WTC11 (cell line): Measurements from ENCODE around the gene ZBTB21. TPM values are rescaled to one million over a fixed set of nuclear protein-coding genes. Genes with fewer than 3 reads are reported as not detected.

Experiments used
- ATAC-seq: fragments of 200-7000 bp; cut with Tn5 transposase; 2 replicates; pipeline ENCODE4 v1.10.0; 2021; ENCODE audit warnings: mild to moderate bottlenecking, moderate library complexity
- CTCF ChIA-PET: fragments of 300-600 bp; sonication (Branson Sonifier 250); formaldehyde crosslinking; loops from one replicate; lab custom pipeline; 2021; ENCODE audit warnings: antibody characterized with exemption; lab: Charles Lee
- POLR2A ChIA-PET: fragments of 350-600 bp; sonication (Branson Sonifier 250); formaldehyde crosslinking; loops from one replicate; lab custom pipeline; 2021; ENCODE audit warnings: antibody characterized with exemption; lab: Charles Lee
- DNase-seq: peaks from one replicate; pipeline ENCODE4 v3.0.0; 2021; ENCODE audit warnings: low spot score
- H3K27ac Mint-ChIP-seq: 2 replicates; pipeline ENCODE4 v1.8.0; 2021; ENCODE audit warnings: mixed read lengths
- H3K27me3 Mint-ChIP-seq: 2 replicates; pipeline ENCODE4 v1.8.0; 2021; ENCODE audit warnings: low read depth, mild to moderate bottlenecking, moderate library complexity, mixed read lengths
- H3K36me3 Mint-ChIP-seq: 2 replicates; pipeline ENCODE4 v1.8.0; 2021; ENCODE audit warnings: mixed read lengths
- H3K4me1 Mint-ChIP-seq: 2 replicates; pipeline ENCODE4 v1.8.0; 2022; ENCODE audit warnings: mixed read lengths
- H3K4me3 Mint-ChIP-seq: 2 replicates; pipeline ENCODE4 v1.8.0; 2021; ENCODE audit warnings: mild to moderate bottlenecking, moderate library complexity, mixed read lengths
- H3K9me3 Mint-ChIP-seq: 2 replicates; pipeline ENCODE4 v1.8.0; 2021; ENCODE audit warnings: mixed read lengths
- ATF2 ChIP-seq: sonication (generic); formaldehyde crosslinking; IDR thresholded peaks from 2 replicates; pipeline ENCODE4 v1.8.1; 2022; ENCODE audit warnings: low read depth, missing genetic modification reagents, borderline replicate concordance
- ATF3 ChIP-seq: sonication (generic); formaldehyde crosslinking; conservative IDR thresholded peaks from 2 replicates; pipeline ENCODE4 v1.8.1; 2022; ENCODE audit warnings: mild to moderate bottlenecking, missing genetic modification reagents
- CREB1 ChIP-seq: sonication (generic); formaldehyde crosslinking; IDR thresholded peaks from 2 replicates; pipeline ENCODE4 v1.8.0; 2023; ENCODE audit warnings: mild to moderate bottlenecking, missing genetic modification reagents
- CREM ChIP-seq: sonication (generic); formaldehyde crosslinking; IDR thresholded peaks from 2 replicates; pipeline ENCODE4 v1.8.1; 2022; ENCODE audit warnings: mild to moderate bottlenecking, missing genetic modification reagents, moderate library complexity
- ESRRA ChIP-seq: sonication (generic); formaldehyde crosslinking; IDR thresholded peaks from 2 replicates; pipeline ENCODE4 v1.8.1; 2022; ENCODE audit warnings: mild to moderate bottlenecking, missing genetic modification reagents, borderline replicate concordance
- ETV6 ChIP-seq: sonication (generic); formaldehyde crosslinking; IDR thresholded peaks from 2 replicates; pipeline ENCODE4 v1.8.1; 2022; ENCODE audit warnings: mild to moderate bottlenecking, missing genetic modification reagents
- FOXJ3 ChIP-seq: sonication (generic); formaldehyde crosslinking; IDR thresholded peaks from 2 replicates; pipeline ENCODE4 v1.9.0; 2021; ENCODE audit warnings: missing genetic modification reagents, mild to moderate bottlenecking, borderline replicate concordance
- GABPB1 ChIP-seq: sonication (generic); formaldehyde crosslinking; IDR thresholded peaks from 2 replicates; pipeline ENCODE4 v1.8.1; 2023; ENCODE audit warnings: mild to moderate bottlenecking, missing genetic modification reagents
- GTF2I ChIP-seq: fragments of 250-450 bp; sonication (Bioruptor Pico); conservative IDR thresholded peaks from 2 replicates; pipeline ENCODE4 v1.4.0; 2021; ENCODE audit warnings: mild to moderate bottlenecking
- IRF2 ChIP-seq: sonication (generic); formaldehyde crosslinking; IDR thresholded peaks from 2 replicates; pipeline ENCODE4 v1.8.0; 2022; ENCODE audit warnings: low read depth, missing genetic modification reagents, borderline replicate concordance
- NR1H2 ChIP-seq: sonication (generic); formaldehyde crosslinking; IDR thresholded peaks from 2 replicates; pipeline ENCODE4 v1.9.0; 2021; ENCODE audit warnings: mild to moderate bottlenecking, moderate library complexity, missing genetic modification reagents
- TCF7 ChIP-seq: sonication (generic); formaldehyde crosslinking; IDR thresholded peaks from 2 replicates; pipeline ENCODE4 v1.8.0; 2022; ENCODE audit warnings: mild to moderate bottlenecking, low read depth, missing genetic modification reagents, moderate library complexity
- TEAD1 ChIP-seq: sonication (generic); formaldehyde crosslinking; IDR thresholded peaks from 2 replicates; pipeline ENCODE4 v1.8.0; 2022; ENCODE audit warnings: mild to moderate bottlenecking, missing genetic modification reagents
- USF2 ChIP-seq: sonication (generic); formaldehyde crosslinking; IDR thresholded peaks from 2 replicates; pipeline ENCODE4 v1.8.1; 2023; ENCODE audit warnings: mild to moderate bottlenecking, missing genetic modification reagents, moderate library complexity
- ZBTB21 ChIP-seq: sonication (generic); formaldehyde crosslinking; IDR thresholded peaks from 2 replicates; pipeline ENCODE4 v1.8.1; 2023; ENCODE audit warnings: mild to moderate bottlenecking, missing genetic modification reagents, borderline replicate concordance
- ZNF263 ChIP-seq: sonication (generic); formaldehyde crosslinking; IDR thresholded peaks from 2 replicates; pipeline ENCODE4 v1.8.1; 2022; ENCODE audit warnings: low read depth, mild to moderate bottlenecking, moderate library complexity, missing genetic modification reagents
- ZNF512 ChIP-seq: sonication (generic); formaldehyde crosslinking; IDR thresholded peaks from 2 replicates; pipeline ENCODE4 v1.8.1; 2022; ENCODE audit warnings: missing genetic modification reagents, borderline replicate concordance
- total RNA-seq: library from RNA; stranded (reverse); gene quantifications from 3 replicates; pipeline ENCODE4 v1.2.3, GENCODE V29; 2021
- TF ChIP-seq, protein P1 (sequence below): fragments of 250-450 bp; sonication (Bioruptor Pico); IDR thresholded peaks from 2 replicates; pipeline ENCODE4 v1.8.0; 2021; ENCODE audit warnings: mild to moderate bottlenecking
- TF ChIP-seq, protein P2 (sequence below): sonication (generic); formaldehyde crosslinking; IDR thresholded peaks from 2 replicates; pipeline ENCODE4 v1.8.0; 2023; ENCODE audit warnings: missing genetic modification reagents, mild to moderate bottlenecking, borderline replicate concordance

The ZBTB21 gene
- total RNA-seq, 1 experiment from 2014 or later: 13.8 TPM

- ChIA-PET CTCF (no interaction called here), POLR2A (interaction anchor here (0.5 kb wide), 1 partner anchor 112 kb away, joined by 3 read pairs; no protein-coding TSS in a partner anchor)
- peaks cover 21% of the 10 kb centered on the region for H3K9me3 Mint-ChIP-seq
- no peaks in the 10 kb centered on the region for H3K4me1 Mint-ChIP-seq
- no peak for DNase-seq
- TF ChIP-seq ZNF512: no peak
- TF ChIP-seq FOXJ3 (CRISPR knock-in tag): no peak
- TF ChIP-seq ATF2 (CRISPR knock-in tag): no peak
- TF ChIP-seq TCF7: no peak
- TF ChIP-seq IRF2 (CRISPR knock-in tag): no peak
- TF ChIP-seq, protein P1, sequence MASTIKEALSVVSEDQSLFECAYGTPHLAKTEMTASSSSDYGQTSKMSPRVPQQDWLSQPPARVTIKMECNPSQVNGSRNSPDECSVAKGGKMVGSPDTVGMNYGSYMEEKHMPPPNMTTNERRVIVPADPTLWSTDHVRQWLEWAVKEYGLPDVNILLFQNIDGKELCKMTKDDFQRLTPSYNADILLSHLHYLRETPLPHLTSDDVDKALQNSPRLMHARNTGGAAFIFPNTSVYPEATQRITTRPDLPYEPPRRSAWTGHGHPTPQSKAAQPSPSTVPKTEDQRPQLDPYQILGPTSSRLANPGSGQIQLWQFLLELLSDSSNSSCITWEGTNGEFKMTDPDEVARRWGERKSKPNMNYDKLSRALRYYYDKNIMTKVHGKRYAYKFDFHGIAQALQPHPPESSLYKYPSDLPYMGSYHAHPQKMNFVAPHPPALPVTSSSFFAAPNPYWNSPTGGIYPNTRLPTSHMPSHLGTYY (CRISPR knock-in tag): no peak
- TF ChIP-seq ATF3: no peak
- no peak for TF ChIP-seq CREM (CRISPR knock-in tag)
- no peak for TF ChIP-seq TEAD1 (CRISPR knock-in tag)
- no peak for TF ChIP-seq NR1H2 (CRISPR knock-in tag)
- TF ChIP-seq ETV6 (CRISPR knock-in tag): no peak
- TF ChIP-seq ESRRA (CRISPR knock-in tag): no peak
- TF ChIP-seq CREB1 (CRISPR knock-in tag): no peak
- TF ChIP-seq, protein P2, sequence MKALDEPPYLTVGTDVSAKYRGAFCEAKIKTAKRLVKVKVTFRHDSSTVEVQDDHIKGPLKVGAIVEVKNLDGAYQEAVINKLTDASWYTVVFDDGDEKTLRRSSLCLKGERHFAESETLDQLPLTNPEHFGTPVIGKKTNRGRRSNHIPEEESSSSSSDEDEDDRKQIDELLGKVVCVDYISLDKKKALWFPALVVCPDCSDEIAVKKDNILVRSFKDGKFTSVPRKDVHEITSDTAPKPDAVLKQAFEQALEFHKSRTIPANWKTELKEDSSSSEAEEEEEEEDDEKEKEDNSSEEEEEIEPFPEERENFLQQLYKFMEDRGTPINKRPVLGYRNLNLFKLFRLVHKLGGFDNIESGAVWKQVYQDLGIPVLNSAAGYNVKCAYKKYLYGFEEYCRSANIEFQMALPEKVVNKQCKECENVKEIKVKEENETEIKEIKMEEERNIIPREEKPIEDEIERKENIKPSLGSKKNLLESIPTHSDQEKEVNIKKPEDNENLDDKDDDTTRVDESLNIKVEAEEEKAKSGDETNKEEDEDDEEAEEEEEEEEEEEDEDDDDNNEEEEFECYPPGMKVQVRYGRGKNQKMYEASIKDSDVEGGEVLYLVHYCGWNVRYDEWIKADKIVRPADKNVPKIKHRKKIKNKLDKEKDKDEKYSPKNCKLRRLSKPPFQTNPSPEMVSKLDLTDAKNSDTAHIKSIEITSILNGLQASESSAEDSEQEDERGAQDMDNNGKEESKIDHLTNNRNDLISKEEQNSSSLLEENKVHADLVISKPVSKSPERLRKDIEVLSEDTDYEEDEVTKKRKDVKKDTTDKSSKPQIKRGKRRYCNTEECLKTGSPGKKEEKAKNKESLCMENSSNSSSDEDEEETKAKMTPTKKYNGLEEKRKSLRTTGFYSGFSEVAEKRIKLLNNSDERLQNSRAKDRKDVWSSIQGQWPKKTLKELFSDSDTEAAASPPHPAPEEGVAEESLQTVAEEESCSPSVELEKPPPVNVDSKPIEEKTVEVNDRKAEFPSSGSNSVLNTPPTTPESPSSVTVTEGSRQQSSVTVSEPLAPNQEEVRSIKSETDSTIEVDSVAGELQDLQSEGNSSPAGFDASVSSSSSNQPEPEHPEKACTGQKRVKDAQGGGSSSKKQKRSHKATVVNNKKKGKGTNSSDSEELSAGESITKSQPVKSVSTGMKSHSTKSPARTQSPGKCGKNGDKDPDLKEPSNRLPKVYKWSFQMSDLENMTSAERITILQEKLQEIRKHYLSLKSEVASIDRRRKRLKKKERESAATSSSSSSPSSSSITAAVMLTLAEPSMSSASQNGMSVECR (CRISPR knock-in tag): no peak
- H3K36me3 Mint-ChIP-seq: peaks cover 67% of the 10 kb centered on the region
- peaks cover 3% of the 10 kb centered on the region; the same call in 1 of the 2 replicates for H3K27me3 Mint-ChIP-seq
- ATAC-seq: no peak
- no peak overlapping the region for H3K4me3 Mint-ChIP-seq
- no peak overlapping the region for H3K27ac Mint-ChIP-seq
These were observed 17.6 kb downstream of the ZBTB21 start for GRCh38 chr21:41992576-41992975.

- no peak for TF ChIP-seq GABPB1 (CRISPR knock-in tag)
- TF ChIP-seq USF2 (CRISPR knock-in tag): no peak
- no peak for TF ChIP-seq ZBTB21 (CRISPR knock-in tag)
- no peak for TF ChIP-seq ZNF263
- no peak for TF ChIP-seq ATF2 (CRISPR knock-in tag)
- TF ChIP-seq GTF2I (CRISPR knock-in tag): no peak
- ATAC-seq (no peak), DNase-seq (no peak)
- Mint-ChIP-seq H3K9me3 (peaks cover 18% of the 10 kb centered on the region), H3K4me1 (no peaks in the 10 kb centered on the region), H3K4me3 (no peak overlapping the region), H3K36me3 (peaks cover 57% of the 10 kb centered on the region), H3K27me3 (peaks cover 3% of the 10 kb centered on the region; the same call in 1 of the 2 replicates), H3K27ac (no peak overlapping the region)
- CTCF ChIA-PET: no interaction called here
- POLR2A ChIA-PET: interaction anchor here (0.5 to 0.6 kb wide), 2 partner anchors 69 to 113 kb away, joined by 3 read pairs; no protein-coding TSS in a partner anchor
These were observed 18.5 kb downstream of the ZBTB21 start for GRCh38 chr21:41991659-41992058.
